ENCODE data around the gene PPP1R1B. TPM values are rescaled to one million over a fixed set of nuclear protein-coding genes. Genes with fewer than 3 reads are reported as not detected.

The PPP1R1B gene
- total and polyA plus RNA-seq, 2 donors (not counting 1 experiment from before 2014, with no cell fraction given): not detected

- no peak for DNase-seq
Observed at GRCh38 chr17:39615434-39615833, 11.3 kb upstream of the PPP1R1B start.

More at GRCh38 chr17:39615434-39615833, 11.3 kb upstream of the PPP1R1B start:
- Mint-ChIP-seq H3K27ac (peak overlapping the region; percentile 37), H3K4me1 (peaks cover 11% of the 10 kb centered on the region), H3K9me3 (ENCODE audit: insufficient read depth) (no peaks in the 10 kb centered on the region), H3K4me3 (no peak overlapping the region), H3K27me3 (peaks cover 22% of the 10 kb centered on the region)
- peaks cover 0 to 4% (median 0%) of the 10 kb centered on the region in 3 donors for H3K9me3 ChIP-seq (ENCODE audit: control extremely low read depth in 1 of 3, control insufficient read depth in 2 of 3, insufficient read depth in 1 of 3, low read length in 2 of 3)
- TF ChIP-seq CTCF (IDR thresholded peaks at IDR 0.05) (no peak), EZH2 (IDR thresholded peaks at IDR 0.05; ENCODE audit: borderline replicate concordance, insufficient read depth, low read depth, low read length, poor library complexity, severe bottlenecking) (no peak)
- H4K20me1 ChIP-seq (ENCODE audit: control insufficient read depth, insufficient read depth, low read length, poor library complexity, severe bottlenecking): no peaks in the 10 kb centered on the region
- no peaks in the 10 kb centered on the region for H3K36me3 ChIP-seq (replicated peaks in 1 of 2; ENCODE audit: control extremely low read depth in 1 of 2, control insufficient read depth in 1 of 2, extremely low read depth in 1 of 2, insufficient read depth in 2 of 2, low read length in 1 of 2)
- no peak overlapping the region for H3K4me2 ChIP-seq (replicated peaks; ENCODE audit: low read depth, low read length, poor library complexity, severe bottlenecking)
- intact Hi-C loops (cut with micrococcal nuclease): no loop called here
- no peaks in the 10 kb centered on the region for H3K79me2 ChIP-seq (ENCODE audit: control insufficient read depth, insufficient read depth, low read length)
- H3K27ac ChIP-seq (ENCODE audit: low read length in 2 of 2): no peak overlapping the region
- H3K27me3 ChIP-seq (replicated peaks in 1 of 4; ENCODE audit: control extremely low read depth in 1 of 4, control insufficient read depth in 3 of 4, insufficient read depth in 4 of 4, low read length in 3 of 4): peaks cover 0 to 23% (median 1%) of the 10 kb centered on the region in 4 experiments
- H3K4me1 ChIP-seq (ENCODE audit: control insufficient read depth in 2 of 2, insufficient read depth in 2 of 2, low read length in 2 of 2): peaks cover 5 to 19% of the 10 kb centered on the region in 2 donors
- H3K9ac ChIP-seq (ENCODE audit: low read length): no peak overlapping the region
- ChIA-PET POLR2A (interaction anchor here (0.5 kb wide), 1 partner anchor 260 kb away, joined by 6 read pairs; no protein-coding TSS in a partner anchor), CTCF (interaction anchor here (1.5 to 13.0 kb wide), 4 partner anchors 8 to 65 kb away, joined by 3 to 262 read pairs (median 8); no protein-coding TSS in a partner anchor)
- no peak overlapping the region for H2AFZ ChIP-seq (ENCODE audit: insufficient read depth, low read depth, low read length, poor library complexity, severe bottlenecking)
- WGBS (ENCODE audit: insufficient coverage): 71% methylated on average over 6 of the region's 6 CpGs
- H3K4me3 ChIP-seq (ENCODE audit: control extremely low read depth in 1 of 5, extremely low read depth in 1 of 5, insufficient read depth in 1 of 5, low read depth in 2 of 5, low read length in 4 of 5): no peak overlapping the region
- ATAC-seq (ENCODE audit: low read depth): no peak

All from B cell (primary cell).